KG1 (cell line): ENCODE data around the gene GJB4.

Source experiments
- DNase-seq: peaks from one replicate; lab custom pipeline; 2025; lab: John Stamatoyannopoulos, UW

Gene GJB4

GRCh38 chr1:34778381-34778780 lies 18.8 kb downstream of the GJB4 start:
- no peak for DNase-seq

GRCh38 chr1:34779005-34779404 lies 19.5 kb downstream of the GJB4 start:
- no peak for DNase-seq

- DNase-seq: no peak
Observed at GRCh38 chr1:34779526-34779925, 20.0 kb downstream of the GJB4 start.

GRCh38 chr1:34779962-34780361 lies 20.4 kb downstream of the GJB4 start:
- no peak for DNase-seq

- no peak for DNase-seq
Observed at GRCh38 chr1:34780528-34780927, 21.0 kb downstream of the GJB4 start.

- no peak for DNase-seq
Observed at GRCh38 chr1:34781071-34781843, 21.7 kb downstream of the GJB4 start, which contains the start of gene GJB3. Gene GJB3 (plus strand): TSS chr1:34781214. CDS start chr1:34784763, 3,549 bp downstream.

- no peak for DNase-seq
Observed at GRCh38 chr1:34781844-34782391, 22.4 kb downstream of the GJB4 start.

GRCh38 chr1:34784751-34785221 lies 25.2 kb downstream of the GJB4 start:
- DNase-seq: no peak

GRCh38 chr1:34785231-34785874 lies 25.8 kb downstream of the GJB4 start:
- DNase-seq: no peak

GRCh38 chr1:34785875-34786470 lies 26.4 kb downstream of the GJB4 start:
- peak; percentile 39 for DNase-seq

- DNase-seq: peak; percentile 39
Observed at GRCh38 chr1:34786521-34787325, 27.2 kb downstream of the GJB4 start.

GRCh38 chr1:34787461-34788420 lies 28.2 kb downstream of the GJB4 start:
- DNase-seq: no peak

GRCh38 chr1:34790985-34791384 lies 31.4 kb downstream of the GJB4 start:
- DNase-seq: no peak

- no peak for DNase-seq
Observed at GRCh38 chr1:34792424-34792823, 32.9 kb downstream of the GJB4 start.

- DNase-seq: no peak
Observed at GRCh38 chr1:34792868-34793727, 33.6 kb downstream of the GJB4 start, which contains the start of gene GJA4. Gene GJA4 (plus strand): TSS chr1:34792999. CDS start chr1:34794214, 1,215 bp downstream.

GRCh38 chr1:34794001-34794789 lies 34.7 kb downstream of the GJB4 start:
- no peak for DNase-seq

- DNase-seq: no peak
Observed at GRCh38 chr1:34794790-34795180, 35.2 kb downstream of the GJB4 start.

GRCh38 chr1:34795916-34796315 lies 36.4 kb downstream of the GJB4 start:
- DNase-seq: no peak

- no peak for DNase-seq
Observed at GRCh38 chr1:34796990-34797389, 37.5 kb downstream of the GJB4 start.
